ENCODE data around the gene XG. TPM values are rescaled to one million over a fixed set of nuclear protein-coding genes. Genes with fewer than 3 reads are reported as not detected.
"Not testable (repeated sequence)": the region's sequence is repeated elsewhere in the genome, so short reads cannot be mapped to it uniquely, and the experiment has no call there.

Gene XG
- total RNA-seq, 1 donor, result 4.7 TPM

- TF ChIP-seq CTCF (IDR thresholded peaks at IDR 0.05; ENCODE audit: insufficient read depth, low read depth, low read length), result no peak
- H3K4me3 ChIP-seq (ENCODE audit: low read depth, low read length), result no peak overlapping the region
These were observed 15.1 kb downstream of the XG start for GRCh38 chrX:2766906-2767305.

GRCh38 chrX:2767631-2768455 is 16.0 kb downstream of the XG start:
- peak; percentile 89 for DNase-seq (ENCODE audit: low read depth)
- no peak for TF ChIP-seq CTCF (IDR thresholded peaks at IDR 0.05; ENCODE audit: insufficient read depth, low read depth, low read length)
- H3K4me3 ChIP-seq (ENCODE audit: low read depth, low read length), result no peak overlapping the region

More at GRCh38 chrX:2766906-2767305, 15.1 kb downstream of the XG start:
- no peak for DNase-seq (ENCODE audit: low read depth)

- TF ChIP-seq CTCF (IDR thresholded peaks at IDR 0.05; ENCODE audit: insufficient read depth, low read depth, low read length), result no peak
- H3K4me3 ChIP-seq (ENCODE audit: low read depth, low read length), result no peak overlapping the region
- no peak for DNase-seq (ENCODE audit: low read depth)
These were observed 17.8 kb downstream of the XG start for GRCh38 chrX:2769615-2770014.

- H3K4me3 ChIP-seq (ENCODE audit: low read depth, low read length); DNase-seq (ENCODE audit: low read depth): not testable (repeated sequence)
These were observed 21.6 kb downstream of the XG start for GRCh38 chrX:2773166-2774055.

GRCh38 chrX:2774057-2774456 is 22.2 kb downstream of the XG start:
- TF ChIP-seq CTCF (IDR thresholded peaks at IDR 0.05; ENCODE audit: insufficient read depth, low read depth, low read length), result no peak
- DNase-seq (ENCODE audit: low read depth), result no peak
- H3K4me3 ChIP-seq (ENCODE audit: low read depth, low read length), result no peak overlapping the region

GRCh38 chrX:2774776-2775175 is 22.9 kb downstream of the XG start:
- TF ChIP-seq CTCF (IDR thresholded peaks at IDR 0.05; ENCODE audit: insufficient read depth, low read depth, low read length), result no peak
- no peak overlapping the region for H3K4me3 ChIP-seq (ENCODE audit: low read depth, low read length)
- DNase-seq (ENCODE audit: low read depth), result no peak

GRCh38 chrX:2780472-2781225 is 28.8 kb downstream of the XG start:
- DNase-seq (ENCODE audit: low read depth); H3K4me3 ChIP-seq (ENCODE audit: low read depth, low read length): not testable (repeated sequence)
